GM19193 (cell line): ENCODE results near the gene CNDP2.

Experiments
- POLR2A ChIP-seq: IDR thresholded peaks from 4 replicates; pipeline ENCODE4 v1.6.1; 2011; ENCODE audit not compliant: insufficient read depth, insufficient read length; ENCODE audit errors: extremely low read depth

Gene CNDP2

DNA sequence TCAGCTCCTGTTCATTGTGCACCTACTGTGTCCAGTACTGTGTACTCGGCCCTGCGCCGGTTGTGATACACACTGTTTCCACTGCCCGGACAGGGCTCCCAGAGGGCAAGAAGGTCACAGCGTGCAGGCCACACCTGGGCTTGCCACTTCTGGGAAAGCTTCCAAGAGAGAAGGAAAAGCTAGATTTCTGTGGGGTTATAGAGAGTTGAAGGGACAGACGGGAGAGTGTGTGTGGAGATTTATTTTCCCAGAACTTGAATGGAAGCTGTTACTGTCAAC is 34.4 kb downstream of the CNDP2 start:
- no peak for TF ChIP-seq POLR2A

DNA sequence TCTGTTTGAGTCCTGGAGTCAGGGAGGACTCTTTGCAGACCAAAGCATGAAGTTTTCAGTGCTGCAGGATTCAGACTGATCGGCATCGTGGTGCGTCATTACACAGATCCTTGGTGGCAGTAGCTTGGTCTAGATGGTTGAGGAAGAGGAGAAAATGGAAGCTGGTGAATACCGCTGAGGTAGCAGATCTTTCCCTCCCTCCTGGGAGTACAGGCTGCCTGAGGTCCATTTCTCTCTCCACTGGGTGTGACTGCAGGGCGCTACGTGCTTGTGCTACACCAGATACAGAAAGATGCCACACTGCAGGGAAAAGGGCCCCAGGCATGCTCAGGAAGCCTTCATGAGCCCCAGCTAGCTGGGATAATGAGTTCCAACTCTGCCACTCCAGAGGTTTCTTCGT is 34.9 kb downstream of the CNDP2 start:
- no peak for TF ChIP-seq POLR2A

DNA sequence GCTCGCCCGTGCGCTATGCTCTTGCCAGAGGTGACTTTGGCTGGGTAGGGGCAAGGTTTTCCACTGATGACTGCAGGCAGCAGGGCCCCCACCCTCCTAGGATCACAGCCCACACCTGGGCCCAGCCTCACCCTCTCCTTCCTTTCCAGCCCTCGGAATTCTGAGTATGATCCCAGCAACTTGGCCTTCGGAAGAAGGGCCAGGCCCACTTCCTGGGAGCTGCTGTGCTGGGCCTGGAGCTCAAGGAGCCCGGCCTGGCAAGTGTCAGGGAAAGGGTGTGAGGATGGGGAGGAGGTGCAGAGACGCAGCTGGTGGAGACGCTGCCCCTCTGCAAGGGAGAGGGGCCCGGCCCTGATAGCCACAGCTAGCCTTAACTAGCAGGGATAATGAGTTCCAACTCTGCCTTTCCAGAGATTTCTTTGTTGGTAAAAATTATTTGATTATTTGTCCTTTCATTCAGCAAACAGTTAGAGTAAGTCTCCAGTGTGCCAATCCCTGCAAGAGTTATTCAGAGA is 36.4 kb downstream of the CNDP2 start:
- no peak for TF ChIP-seq POLR2A

DNA sequence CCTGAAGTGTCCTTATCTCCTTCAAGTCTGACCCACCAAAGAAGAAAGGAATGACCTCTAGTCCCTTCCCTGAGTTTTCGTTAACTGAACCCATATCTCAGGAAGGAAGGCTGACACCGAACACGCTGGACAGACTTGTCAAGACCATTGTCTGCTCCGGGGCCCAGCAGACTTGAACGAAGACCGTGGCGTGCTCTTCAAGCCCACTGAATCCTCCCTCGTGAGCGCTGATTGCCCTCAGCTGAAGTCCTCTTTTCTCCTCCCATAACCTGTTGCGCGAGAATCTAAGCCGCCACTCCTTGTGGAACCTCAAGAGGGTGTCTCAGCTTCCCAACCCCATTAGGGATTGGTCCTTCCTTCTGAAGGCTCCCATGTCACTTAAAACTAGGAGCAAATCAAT is 37.5 kb downstream of the CNDP2 start:
- no peak for TF ChIP-seq POLR2A

DNA sequence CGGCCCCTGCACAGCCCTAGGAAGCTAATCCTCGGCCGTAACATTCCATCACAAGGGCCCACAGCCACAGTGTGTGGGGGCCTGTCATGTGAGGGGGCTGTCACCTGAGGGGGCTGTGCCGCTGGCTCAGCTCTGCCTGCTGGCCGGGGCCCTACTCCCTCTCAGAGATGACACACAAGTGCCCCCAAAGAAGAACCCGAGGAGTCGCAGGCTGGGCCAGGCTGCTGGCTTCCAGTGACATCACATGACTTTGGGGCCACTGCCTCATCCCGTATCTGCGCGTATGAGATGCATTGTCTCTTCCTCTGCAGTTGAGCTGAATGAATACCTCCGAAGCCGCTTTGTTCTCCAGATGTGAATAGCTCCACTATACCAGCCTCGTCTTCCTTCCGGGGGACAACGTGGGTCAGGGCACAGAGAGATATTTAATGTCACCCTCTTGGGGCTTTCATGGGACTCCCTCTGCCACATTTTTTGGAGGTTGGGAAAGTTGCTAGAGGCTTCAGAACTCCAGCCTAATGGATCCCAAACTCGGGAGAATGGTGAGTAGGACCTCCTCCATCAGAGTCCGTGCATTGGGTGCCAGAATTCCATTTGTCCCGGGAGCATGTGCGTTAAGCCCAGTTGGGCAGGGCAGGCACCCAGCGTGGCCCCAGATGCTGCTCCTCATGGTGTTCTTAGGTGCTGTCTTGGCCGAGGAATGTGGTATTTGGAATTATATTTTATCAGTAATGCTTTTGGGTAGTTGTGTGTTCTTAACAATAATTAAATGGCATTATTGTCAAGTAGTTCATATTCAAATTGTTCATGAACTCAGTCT is 38.2 kb downstream of the CNDP2 start, which contains the start of gene CNDP1:
Gene CNDP1, plus strand, starts transcription at position 351 of the 820 bp plus-strand sequence. Its CDS starts 168 bp downstream, at position 519.
- TF ChIP-seq POLR2A, result no peak

DNA sequence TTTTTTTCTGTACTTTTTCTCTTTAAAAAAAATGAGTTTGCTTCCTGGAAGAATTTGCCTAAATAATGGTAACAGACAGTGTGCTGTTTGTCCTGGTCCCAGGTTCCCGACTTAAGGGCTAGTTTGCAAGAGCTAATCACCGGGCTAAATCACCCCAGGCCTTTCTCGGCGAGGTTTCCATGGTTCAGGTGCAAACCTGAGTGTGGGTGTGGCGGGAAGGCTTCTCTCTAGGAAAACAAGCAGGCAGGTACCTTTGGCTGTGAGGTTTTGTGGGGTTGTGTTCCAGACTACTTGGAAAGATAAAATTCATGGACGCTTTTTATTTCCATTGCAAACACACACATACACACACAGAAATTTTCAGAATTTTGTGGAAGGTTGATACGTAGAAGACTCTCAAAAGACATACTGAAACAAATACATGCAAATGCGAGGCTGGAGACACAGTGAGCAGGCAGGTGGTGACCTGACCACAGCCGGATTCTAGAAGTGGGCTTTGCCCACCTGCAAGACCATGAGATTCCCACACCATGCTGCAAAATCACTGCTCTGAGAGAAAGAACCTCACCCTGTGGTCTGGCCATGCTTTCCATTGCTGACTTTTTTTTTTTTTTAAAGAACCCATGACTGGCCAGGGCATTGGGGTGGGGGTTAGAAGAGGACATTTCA is 39.0 kb downstream of the CNDP2 start:
- TF ChIP-seq POLR2A, result no peak

DNA sequence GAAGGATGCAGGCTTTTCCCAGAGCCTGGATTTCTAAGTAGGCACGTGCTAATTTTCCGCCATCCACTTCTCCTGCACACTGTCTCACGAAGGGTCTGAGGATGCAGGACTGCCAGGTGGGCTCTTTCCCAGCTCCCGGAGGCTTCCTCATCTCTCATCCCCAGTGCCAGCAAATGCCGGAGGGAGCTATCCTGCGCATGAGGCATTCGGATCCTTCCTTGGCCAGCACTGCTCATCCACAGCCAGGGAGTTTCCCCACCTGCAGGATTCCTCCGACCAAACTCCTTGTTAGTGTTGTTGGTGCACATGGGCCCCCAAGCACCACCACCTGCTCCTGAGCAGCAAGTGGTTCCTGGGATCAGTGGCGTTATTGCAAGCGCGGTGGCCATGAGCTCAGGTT is 43.1 kb downstream of the CNDP2 start:
- TF ChIP-seq POLR2A, result no peak

DNA sequence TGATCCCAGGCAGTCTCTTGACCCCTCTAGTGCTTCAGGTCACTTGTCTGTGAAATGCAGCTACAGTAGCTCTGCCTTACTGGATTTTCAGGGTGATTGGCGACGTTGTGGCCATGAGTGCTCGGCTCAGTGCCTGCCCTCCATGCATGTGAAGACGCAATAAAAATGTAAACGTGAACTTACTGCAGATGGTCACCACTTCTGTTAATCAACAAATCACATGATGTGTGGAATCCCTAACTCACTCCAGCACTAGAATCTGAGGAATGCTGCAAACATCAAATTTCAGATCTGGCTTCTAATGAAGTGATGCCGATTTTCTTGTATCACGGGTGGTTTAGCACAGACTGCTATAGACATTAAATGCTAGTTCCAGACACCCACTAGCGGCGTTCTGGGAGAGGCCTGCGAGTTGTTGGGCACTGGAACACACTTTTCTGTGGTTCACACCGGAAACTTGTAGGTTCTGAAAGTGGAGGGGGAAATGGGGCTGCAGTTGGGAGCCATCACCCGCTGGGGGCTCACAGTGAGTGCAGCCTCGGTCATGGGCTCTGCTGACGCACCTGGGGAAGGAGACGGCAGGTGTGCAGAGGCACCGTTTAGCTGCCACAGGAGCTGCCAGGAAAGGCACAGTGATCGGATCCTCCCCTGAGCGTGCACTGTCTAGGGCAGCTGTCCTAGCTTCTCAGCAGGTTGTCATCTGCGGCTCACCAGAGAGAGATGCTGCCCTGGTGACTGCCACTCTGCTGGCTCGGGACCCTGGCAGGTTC is 44.7 kb downstream of the CNDP2 start:
- TF ChIP-seq POLR2A, result no peak

DNA sequence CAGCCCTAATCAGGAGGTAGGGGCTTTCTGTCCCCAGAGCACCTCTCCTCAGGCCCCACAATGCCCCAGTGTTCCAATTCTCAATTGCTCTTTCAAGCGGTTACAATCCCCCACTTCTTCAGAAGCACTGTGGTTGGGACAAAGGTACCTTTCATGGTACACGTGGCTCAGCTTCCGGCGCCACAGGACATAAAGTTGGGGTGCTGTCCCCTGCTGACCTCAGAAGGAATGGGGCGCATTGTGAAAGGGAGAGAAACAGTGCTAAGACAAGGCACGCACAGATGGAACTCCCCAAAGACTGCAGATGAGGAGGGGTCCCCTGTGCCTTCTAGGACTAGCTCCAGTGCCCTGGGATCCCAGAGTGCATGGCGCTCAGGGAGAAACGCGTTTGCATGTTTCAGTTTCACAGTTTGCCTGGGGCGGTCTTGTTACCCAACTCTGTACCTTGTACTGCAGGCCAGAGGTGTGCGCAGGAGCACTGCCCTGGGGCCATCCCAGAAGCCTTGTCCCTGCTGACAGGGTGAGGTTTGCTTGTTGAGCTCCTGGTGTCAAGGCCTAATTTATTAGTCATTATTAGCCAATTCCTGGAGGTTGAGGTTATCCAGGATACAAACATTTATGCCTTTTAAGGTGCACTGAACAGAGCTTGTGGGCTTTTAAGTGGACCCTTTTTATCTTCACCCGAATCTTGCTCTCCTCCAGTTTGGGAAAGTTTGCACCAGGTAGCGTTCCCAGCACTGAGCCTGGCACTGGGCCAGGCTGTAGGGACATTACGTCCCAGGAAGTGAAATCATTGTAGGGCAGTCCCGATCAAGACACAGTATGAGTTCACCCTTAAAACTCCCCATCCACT is 45.8 kb downstream of the CNDP2 start:
- TF ChIP-seq POLR2A, result no peak

DNA sequence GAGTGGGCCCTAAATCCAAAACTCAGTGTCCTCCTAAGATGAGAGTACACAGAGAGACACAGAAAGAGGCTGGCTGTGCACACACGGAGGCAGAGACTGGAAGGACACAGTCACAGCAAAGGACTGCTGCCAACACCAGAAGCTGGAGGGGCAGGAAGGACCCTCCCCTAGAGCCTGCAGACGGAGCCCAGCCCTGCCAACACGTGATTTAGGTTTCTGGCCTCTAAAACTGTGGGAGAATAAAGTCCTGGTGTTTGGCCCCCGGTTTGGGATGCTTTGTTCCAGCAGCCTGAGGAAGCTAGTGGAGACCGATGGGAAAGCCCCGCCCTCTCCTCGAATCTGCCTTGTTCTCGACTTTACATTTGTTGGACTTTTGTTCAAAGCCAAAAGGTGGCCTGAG is 48.7 kb downstream of the CNDP2 start:
- TF ChIP-seq POLR2A, result no peak

DNA sequence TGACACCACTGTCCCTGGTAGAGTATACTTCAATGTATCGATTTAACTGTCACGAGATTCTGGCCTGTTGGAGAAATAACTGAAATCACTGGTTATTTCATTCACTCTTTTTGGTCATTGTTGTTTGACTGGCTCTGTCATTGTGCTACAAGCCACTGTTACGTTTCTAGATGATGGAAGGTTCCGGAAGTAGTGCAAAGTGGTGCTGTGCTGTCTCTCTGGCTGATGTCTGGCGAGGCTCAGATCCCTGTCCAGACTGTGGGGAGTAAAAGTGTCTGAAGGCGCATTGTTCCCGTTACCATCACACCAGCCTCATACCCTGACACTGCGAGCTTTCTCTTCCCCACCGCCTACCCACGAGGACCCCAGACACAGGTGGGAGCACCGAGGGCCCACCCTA is 49.8 kb downstream of the CNDP2 start:
- TF ChIP-seq POLR2A, result no peak

DNA sequence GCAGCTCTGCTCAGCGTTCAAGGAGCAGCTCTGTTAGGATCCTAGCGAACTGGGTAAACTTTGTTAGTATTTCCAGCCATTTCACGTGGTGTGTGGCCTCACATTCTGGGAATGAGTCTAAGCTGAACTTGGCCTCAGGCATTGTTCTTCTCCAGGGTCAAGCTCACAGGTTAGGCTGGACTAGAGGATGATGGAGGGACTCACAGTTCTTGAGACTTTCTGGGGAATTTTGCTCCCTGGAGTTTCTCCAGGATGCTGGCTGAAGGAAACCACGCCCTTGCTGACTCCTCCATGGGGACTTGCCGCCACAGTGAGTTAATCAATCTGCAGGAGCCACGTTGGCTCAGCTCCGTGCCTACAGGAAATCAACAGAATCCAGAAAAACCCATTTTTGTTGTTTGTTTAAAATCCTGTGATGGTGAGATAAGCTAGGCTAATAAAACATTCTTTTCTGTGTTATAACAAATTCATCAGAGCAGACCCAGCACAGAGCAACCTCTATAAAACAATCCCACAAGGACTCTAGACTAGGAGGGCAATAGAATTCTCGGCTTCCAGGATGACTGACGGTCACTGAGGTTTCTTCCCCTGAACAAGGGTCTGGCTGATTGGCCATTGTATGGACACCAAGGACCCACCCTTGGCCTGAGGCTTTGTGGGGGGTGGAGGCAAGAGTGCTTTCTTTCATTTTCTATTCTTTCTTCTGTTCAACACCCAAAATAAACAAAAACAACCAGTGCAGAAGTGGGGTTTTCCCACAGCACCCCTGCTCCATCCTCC is 50.8 kb downstream of the CNDP2 start:
- TF ChIP-seq POLR2A, result no peak

DNA sequence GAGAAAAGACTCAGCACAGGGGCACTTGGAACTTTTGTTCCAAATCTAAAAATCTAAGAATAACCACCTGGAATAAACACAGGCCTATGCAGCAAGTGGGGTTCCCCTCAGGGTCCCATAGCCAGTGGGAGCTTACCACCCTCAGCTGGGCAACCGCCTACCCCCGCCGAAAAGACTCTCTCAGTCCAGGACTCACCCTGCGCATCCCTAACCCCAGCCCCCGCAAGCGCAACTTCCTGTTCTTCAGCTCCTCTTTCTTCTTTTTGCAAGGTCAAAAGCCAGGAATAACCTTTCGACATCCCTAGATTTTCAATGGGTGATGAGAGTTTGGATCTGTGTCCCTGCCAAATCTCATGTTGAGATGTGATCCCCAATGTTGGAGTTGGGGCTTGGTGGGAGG is 51.7 kb downstream of the CNDP2 start:
- TF ChIP-seq POLR2A, result no peak

DNA sequence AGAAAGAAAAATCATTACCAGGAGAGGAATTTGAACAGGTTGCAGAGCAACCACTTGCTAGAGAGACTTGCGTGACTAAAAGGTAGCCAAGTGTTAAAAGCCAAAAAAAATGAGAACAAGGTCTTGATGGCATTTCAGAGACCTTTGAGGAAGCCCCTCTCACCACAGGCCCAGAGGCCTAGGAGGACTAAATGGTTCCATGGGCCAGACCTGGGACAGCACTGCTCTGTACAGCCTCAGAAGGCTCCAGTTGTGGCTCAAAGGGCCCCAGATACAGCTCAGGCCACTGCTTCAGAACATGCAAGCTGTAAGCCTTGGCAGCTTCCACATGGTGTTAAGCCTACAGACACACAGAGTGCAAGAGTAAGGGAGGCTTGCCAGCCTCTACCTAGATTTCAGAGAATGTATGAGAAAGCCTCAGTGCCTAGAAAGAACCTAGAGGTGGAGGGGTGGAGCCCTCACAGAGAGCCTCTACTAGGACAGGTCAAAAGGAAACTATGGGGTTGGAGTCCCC is 53.5 kb downstream of the CNDP2 start:
- no peak for TF ChIP-seq POLR2A
